B cell (primary cell): ENCODE results near the gene WDR53. TPM values are rescaled to one million over a fixed set of nuclear protein-coding genes. Genes with fewer than 3 reads are reported as not detected.

Experiments used
- ATAC-seq: fragments of 200-7000 bp; cut with Tn5 transposase; one replicate; pipeline ENCODE4 v1.10.0; 2021; ENCODE audit warnings: low read depth, mild to moderate bottlenecking, moderate number of reproducible peaks, moderate library complexity
- CTCF ChIA-PET: fragments of 350-600 bp; sonication (Branson Sonifier 250); formaldehyde crosslinking; loops from one replicate; lab custom pipeline; 2021; ENCODE audit warnings: antibody characterized with exemption, inconsistent platforms; lab: Charles Lee
- POLR2A ChIA-PET: fragments of 350-600 bp; sonication (Branson Sonifier 250); formaldehyde crosslinking; loops from one replicate; lab custom pipeline; 2021; ENCODE audit warnings: antibody characterized with exemption; lab: Charles Lee
- DNase-seq: peaks from one replicate; pipeline ENCODE4 v3.0.0; 2013
- H2AFZ ChIP-seq: 2 replicates; pipeline ENCODE4 v1.6.1; 2012; ENCODE audit warnings: mild to moderate bottlenecking, low read depth, low read length; ENCODE audit not compliant: insufficient read depth, poor library complexity, severe bottlenecking
- H3K27ac ChIP-seq, 2 donors: 1 replicate in 1 of 2; 2 replicates in 1 of 2; pipeline ENCODE4 v1.5.1; 2012 to 2013; ENCODE audit warnings: low read length in 2 of 2, mild to moderate bottlenecking in 2 of 2, moderate library complexity in 1 of 2
- H3K27me3 ChIP-seq, 4 experiments: fragments of 200-600 bp in 1 of 4; sonication (generic) in 1 of 4; replicated peaks in 1 of 4; 1 replicate in 2 of 4; 2 replicates in 2 of 4; pipeline versions ENCODE4 v1.6.1 to v1.7.0; 2013 to 2016; ENCODE audit warnings: low read length in 3 of 4, mild to moderate bottlenecking in 2 of 4, mixed read lengths in 1 of 4, moderate library complexity in 1 of 4; ENCODE audit not compliant: insufficient read depth in 4 of 4, control insufficient read depth in 3 of 4; ENCODE audit errors: control extremely low read depth in 1 of 4
- H3K36me3 ChIP-seq, 2 experiments: replicated peaks in 1 of 2; 1 replicate in 1 of 2; 2 replicates in 1 of 2; pipeline versions ENCODE4 v1.6.1 to v1.7.1; 2013; ENCODE audit warnings: low read length in 1 of 2; ENCODE audit not compliant: insufficient read depth in 2 of 2, control insufficient read depth in 1 of 2; ENCODE audit errors: control extremely low read depth in 1 of 2, extremely low read depth in 1 of 2
- H3K4me1 ChIP-seq, 2 donors: fragments of 200-600 bp in 1 of 2; sonication (generic) in 1 of 2; 1 replicate in 1 of 2; 2 replicates in 1 of 2; pipeline versions ENCODE4 v1.5.1 to v1.6.1; 2013 to 2017; ENCODE audit warnings: low read length in 2 of 2; ENCODE audit not compliant: control insufficient read depth in 2 of 2, insufficient read depth in 2 of 2
- H3K4me2 ChIP-seq: replicated peaks from 2 replicates; pipeline ENCODE3; 2012; ENCODE audit warnings: mild to moderate bottlenecking, low read depth, low read length; ENCODE audit not compliant: poor library complexity, severe bottlenecking
- H3K4me3 ChIP-seq, 5 experiments: fragments of 200-600 bp in 1 of 5; sonication (generic) in 1 of 5; 1 replicate in 3 of 5; 2 replicates in 2 of 5; pipeline versions ENCODE4 v1.5.1 to v1.7.0; 2011 to 2016; ENCODE audit warnings: low read length in 4 of 5, mild to moderate bottlenecking in 4 of 5, low read depth in 2 of 5, control low read depth in 1 of 5, moderate library complexity in 1 of 5; ENCODE audit not compliant: insufficient read depth in 1 of 5; ENCODE audit errors: control extremely low read depth in 1 of 5, extremely low read depth in 1 of 5
- H3K79me2 ChIP-seq: fragments of 200-600 bp; sonication (generic); one replicate; pipeline ENCODE4 v1.6.0; 2016; ENCODE audit warnings: low read length; ENCODE audit not compliant: control insufficient read depth, insufficient read depth
- H3K9ac ChIP-seq: fragments of 200-600 bp; sonication (generic); 2 replicates; pipeline ENCODE4 v1.6.1; 2017; ENCODE audit warnings: mild to moderate bottlenecking, low read length, moderate library complexity
- H3K9me3 ChIP-seq, 3 donors: one replicate each; pipeline versions ENCODE4 v1.6.1 to v1.7.1; 2013; ENCODE audit warnings: low read length in 2 of 3; ENCODE audit not compliant: control insufficient read depth in 2 of 3, insufficient read depth in 1 of 3; ENCODE audit errors: control extremely low read depth in 1 of 3
- H4K20me1 ChIP-seq: 2 replicates; pipeline ENCODE4 v1.6.0; 2012; ENCODE audit warnings: mild to moderate bottlenecking, low read length; ENCODE audit not compliant: insufficient read depth, control insufficient read depth, poor library complexity, severe bottlenecking
- H3K27ac Mint-ChIP-seq: one replicate; pipeline ENCODE4 v1.8.0; 2021; ENCODE audit warnings: mixed read lengths
- H3K27me3 Mint-ChIP-seq: one replicate; pipeline ENCODE4 v1.8.0; 2021; ENCODE audit warnings: mixed read lengths
- H3K4me1 Mint-ChIP-seq: one replicate; pipeline ENCODE4 v1.8.0; 2021; ENCODE audit warnings: mixed read lengths
- H3K4me3 Mint-ChIP-seq: one replicate; pipeline ENCODE4 v1.8.0; 2021; ENCODE audit warnings: mixed read lengths
- H3K9me3 Mint-ChIP-seq: one replicate; pipeline ENCODE4 v1.8.0; 2022; ENCODE audit warnings: mixed read lengths; ENCODE audit not compliant: insufficient read depth
- EZH2 ChIP-seq: IDR thresholded peaks from 2 replicates; pipeline ENCODE4 v1.6.1; 2012; ENCODE audit warnings: borderline replicate concordance, low read depth, mild to moderate bottlenecking, moderate library complexity, low read length; ENCODE audit not compliant: insufficient read depth, poor library complexity, severe bottlenecking
- whole genome bisulfite sequencing: methylation state at CpG from one replicate; pipeline ENCODE4 v1.1.5; 2013; ENCODE audit warnings: missing lambda C conversion rate; ENCODE audit not compliant: insufficient coverage; 5-methylcytosine and 5-hydroxymethylcytosine counted together
- intact Hi-C: fragments of 100-400 bp; cut with micrococcal nuclease; formaldehyde crosslinking; loops from one replicate; pipeline ENCODE4 v1.10.0; 2022
- polyA plus RNA-seq: library from polyadenylated mRNA; depleted of rRNA; stranded (reverse); fragments of >200 nt; gene quantifications from 2 replicates; pipeline ENCODE4 v1.2.3, GENCODE V29; 2012
- total RNA-seq, 2 donors: library from RNA; stranded (reverse); fragments of 120-200 nt in 1 of 2; gene quantifications; 1 replicate in 1 of 2; 2 replicates in 1 of 2; pipeline versions ENCODE4 v1.2.3 to v1.2.4, GENCODE V29; 2013 to 2022
- TF ChIP-seq, protein P1 (sequence below): fragments of 200-600 bp; IDR thresholded peaks from one replicate; pipeline ENCODE4 v1.8.0; 2022; ENCODE audit warnings: antibody characterized with exemption, mild to moderate bottlenecking

Gene WDR53
- total and polyA plus RNA-seq, 2 donors (not counting 1 experiment from before 2014, with no cell fraction given), result 8.2 to 18.2 TPM

DNA sequence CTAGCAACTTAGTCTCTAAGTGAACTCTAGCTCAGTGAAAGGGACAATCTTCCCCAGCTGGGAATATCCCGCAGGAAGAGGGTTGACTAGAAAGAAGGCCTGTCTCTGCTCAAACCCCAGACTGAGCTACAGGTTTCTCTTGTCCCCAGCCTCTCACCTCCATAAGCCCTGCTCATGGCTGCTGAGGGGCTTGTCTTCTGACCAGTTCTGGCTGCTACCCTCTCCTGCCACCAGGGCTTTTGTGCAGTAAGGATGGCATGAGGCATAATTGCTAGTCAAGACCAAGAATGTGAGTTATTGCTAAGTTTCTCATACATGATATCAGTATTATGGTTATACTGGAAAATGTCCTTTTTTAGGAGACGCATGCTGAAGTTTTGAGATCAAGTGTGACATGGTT, 21.3 kb downstream of the WDR53 start:
- Histone ChIP-seq H4K20me1 (no peaks in the 10 kb centered on the region), H3K9ac (no peak overlapping the region), H3K4me1 (no peaks in the 10 kb centered on the region), H3K4me2 (no peak overlapping the region), H3K79me2 (no peaks in the 10 kb centered on the region), H3K9me3 (peaks cover 2 to 15% (median 14%) of the 10 kb centered on the region in 3 donors), H3K27me3 (no peaks in the 10 kb centered on the region), H3K27ac (no peak overlapping the region), H3K36me3 (no peaks in the 10 kb centered on the region), H3K4me3 (no peak overlapping the region), H2AFZ (no peak overlapping the region)
- H3K4me1 Mint-ChIP-seq, result no peaks in the 10 kb centered on the region
- POLR2A ChIA-PET, result no interaction called here
- CTCF ChIA-PET, result no interaction called here
- no peak overlapping the region for H3K4me3 Mint-ChIP-seq
- no peaks in the 10 kb centered on the region for H3K9me3 Mint-ChIP-seq
- intact Hi-C loops, result no loop called here
- no peak for ATAC-seq
- DNase-seq, result no peak
- WGBS, result 89% methylated on average over 1 of the region's 2 CpGs
- H3K27ac Mint-ChIP-seq, result no peak overlapping the region
- TF ChIP-seq, protein P1, sequence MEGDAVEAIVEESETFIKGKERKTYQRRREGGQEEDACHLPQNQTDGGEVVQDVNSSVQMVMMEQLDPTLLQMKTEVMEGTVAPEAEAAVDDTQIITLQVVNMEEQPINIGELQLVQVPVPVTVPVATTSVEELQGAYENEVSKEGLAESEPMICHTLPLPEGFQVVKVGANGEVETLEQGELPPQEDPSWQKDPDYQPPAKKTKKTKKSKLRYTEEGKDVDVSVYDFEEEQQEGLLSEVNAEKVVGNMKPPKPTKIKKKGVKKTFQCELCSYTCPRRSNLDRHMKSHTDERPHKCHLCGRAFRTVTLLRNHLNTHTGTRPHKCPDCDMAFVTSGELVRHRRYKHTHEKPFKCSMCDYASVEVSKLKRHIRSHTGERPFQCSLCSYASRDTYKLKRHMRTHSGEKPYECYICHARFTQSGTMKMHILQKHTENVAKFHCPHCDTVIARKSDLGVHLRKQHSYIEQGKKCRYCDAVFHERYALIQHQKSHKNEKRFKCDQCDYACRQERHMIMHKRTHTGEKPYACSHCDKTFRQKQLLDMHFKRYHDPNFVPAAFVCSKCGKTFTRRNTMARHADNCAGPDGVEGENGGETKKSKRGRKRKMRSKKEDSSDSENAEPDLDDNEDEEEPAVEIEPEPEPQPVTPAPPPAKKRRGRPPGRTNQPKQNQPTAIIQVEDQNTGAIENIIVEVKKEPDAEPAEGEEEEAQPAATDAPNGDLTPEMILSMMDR, result no peak
- no peak for TF ChIP-seq EZH2
- no peaks in the 10 kb centered on the region for H3K27me3 Mint-ChIP-seq

DNA sequence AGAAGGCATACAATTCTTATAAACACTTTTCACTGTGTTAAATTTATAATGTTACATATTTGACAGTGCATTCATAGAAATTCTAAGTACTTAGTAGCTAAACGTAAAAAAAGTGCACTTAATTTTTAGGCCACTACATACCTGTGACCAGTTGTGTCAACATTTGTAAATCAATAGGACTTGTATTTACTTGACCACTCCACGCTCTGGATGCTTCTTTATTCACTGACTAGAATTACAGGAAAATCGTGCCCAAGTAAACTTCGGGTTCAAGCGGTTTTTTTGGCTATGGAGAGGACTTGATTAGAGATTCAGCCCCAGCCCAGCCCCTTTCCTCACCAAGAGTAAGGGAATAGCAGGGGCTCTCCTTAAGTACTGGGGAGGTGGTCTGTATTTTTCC, 21.8 kb downstream of the WDR53 start:
- Histone ChIP-seq H3K9me3 (peaks cover 2 to 15% (median 14%) of the 10 kb centered on the region in 3 donors), H3K9ac (no peak overlapping the region), H3K36me3 (no peaks in the 10 kb centered on the region), H3K4me2 (no peak overlapping the region), H3K4me3 (no peak overlapping the region), H3K4me1 (no peaks in the 10 kb centered on the region), H3K27ac (no peak overlapping the region), H3K79me2 (no peaks in the 10 kb centered on the region), H4K20me1 (no peaks in the 10 kb centered on the region), H2AFZ (no peak overlapping the region), H3K27me3 (no peaks in the 10 kb centered on the region)
- ATAC-seq (no peak), DNase-seq (no peak)
- no peaks in the 10 kb centered on the region for H3K9me3 Mint-ChIP-seq
- TF ChIP-seq EZH2, result no peak
- TF ChIP-seq, protein P1, result no peak
- no peaks in the 10 kb centered on the region for H3K27me3 Mint-ChIP-seq
- ChIA-PET POLR2A (interaction anchor here (0.6 kb wide), 1 partner anchor 287 kb away, joined by 6 read pairs; no protein-coding TSS in a partner anchor), CTCF (no interaction called here)
- no peak overlapping the region for H3K27ac Mint-ChIP-seq
- H3K4me1 Mint-ChIP-seq, result no peaks in the 10 kb centered on the region
- intact Hi-C loops, result no loop called here
- H3K4me3 Mint-ChIP-seq, result no peak overlapping the region
- WGBS, result 100% methylated on average over 4 of the region's 5 CpGs
